ENCODE measurements around the gene KRTAP9-3.
"Not testable (repeated sequence)": the region's sequence is repeated elsewhere in the genome, so short reads cannot be mapped to it uniquely, and the experiment has no call there.

KRTAP9-3 gene

GRCh38 chr17:41232399-41233105, at the start of gene KRTAP9-3:
KRTAP9-3 (plus strand) TSS chr17:41232449; CDS start chr17:41232502, 53 bp downstream.
- not testable (repeated sequence) for H3K27ac Mint-ChIP-seq; H3K4me3 Mint-ChIP-seq; H3K4me1 Mint-ChIP-seq (ENCODE audit: low read depth); H3K9me3 Mint-ChIP-seq (ENCODE audit: low read depth); H3K27me3 Mint-ChIP-seq; H3K36me3 Mint-ChIP-seq

GRCh38 chr17:41184480-41184961, 47.7 kb upstream of the KRTAP9-3 start, which contains the start of gene KRTAP4-1:
KRTAP4-1 (minus strand) TSS chr17:41184911; CDS start chr17:41184854, 57 bp downstream.
- Mint-ChIP-seq H3K36me3 (no peaks in the 10 kb centered on the region), H3K27me3 (peaks cover 4% of the 10 kb centered on the region), H3K9me3 (ENCODE audit: low read depth) (no peaks in the 10 kb centered on the region), H3K4me3 (no peak within 1 kb of the TSS), H3K4me1 (ENCODE audit: low read depth) (no peaks in the 10 kb centered on the region), H3K27ac (no peak within 1 kb of the TSS)

- Mint-ChIP-seq H3K27ac (no peak overlapping the region), H3K36me3 (no peaks in the 10 kb centered on the region), H3K27me3 (peaks cover 4% of the 10 kb centered on the region), H3K4me1 (ENCODE audit: low read depth) (no peaks in the 10 kb centered on the region), H3K4me3 (no peak overlapping the region), H3K9me3 (ENCODE audit: low read depth) (no peaks in the 10 kb centered on the region)
Observed at GRCh38 chr17:41185001-41185400, 47.2 kb upstream of the KRTAP9-3 start.

GRCh38 chr17:41186872-41187271, 45.4 kb upstream of the KRTAP9-3 start:
- no peaks in the 10 kb centered on the region for H3K36me3 Mint-ChIP-seq
- H3K9me3 Mint-ChIP-seq (ENCODE audit: low read depth) = no peaks in the 10 kb centered on the region
- H3K4me1 Mint-ChIP-seq (ENCODE audit: low read depth) = no peaks in the 10 kb centered on the region
- no peak overlapping the region for H3K4me3 Mint-ChIP-seq
- H3K27ac Mint-ChIP-seq = no peak overlapping the region
- peaks cover 4% of the 10 kb centered on the region for H3K27me3 Mint-ChIP-seq

GRCh38 chr17:41189837-41190318, 42.4 kb upstream of the KRTAP9-3 start, which contains the start of gene KRTAP9-1:
KRTAP9-1 (plus strand) TSS chr17:41189887; CDS start chr17:41189887, 0 bp downstream.
- not testable (repeated sequence) for H3K4me1 Mint-ChIP-seq (ENCODE audit: low read depth); H3K27ac Mint-ChIP-seq; H3K36me3 Mint-ChIP-seq; H3K9me3 Mint-ChIP-seq (ENCODE audit: low read depth); H3K27me3 Mint-ChIP-seq; H3K4me3 Mint-ChIP-seq

- Mint-ChIP-seq H3K4me3 (no peak overlapping the region), H3K4me1 (ENCODE audit: low read depth) (no peaks in the 10 kb centered on the region), H3K27me3 (peaks cover 2% of the 10 kb centered on the region), H3K9me3 (ENCODE audit: low read depth) (no peaks in the 10 kb centered on the region), H3K27ac (no peak overlapping the region), H3K36me3 (no peaks in the 10 kb centered on the region)
Observed at GRCh38 chr17:41190328-41190727, 41.9 kb upstream of the KRTAP9-3 start.

- Mint-ChIP-seq H3K4me1 (ENCODE audit: low read depth) (no peaks in the 10 kb centered on the region), H3K9me3 (ENCODE audit: low read depth) (peaks cover 5% of the 10 kb centered on the region), H3K27me3 (no peaks in the 10 kb centered on the region), H3K27ac (no peak overlapping the region), H3K4me3 (no peak overlapping the region), H3K36me3 (no peaks in the 10 kb centered on the region)
Observed at GRCh38 chr17:41196068-41196467, 36.2 kb upstream of the KRTAP9-3 start.

- Mint-ChIP-seq H3K27ac (no peak overlapping the region), H3K36me3 (no peaks in the 10 kb centered on the region), H3K4me3 (no peak overlapping the region), H3K9me3 (ENCODE audit: low read depth) (peaks cover 5% of the 10 kb centered on the region), H3K27me3 (no peaks in the 10 kb centered on the region), H3K4me1 (ENCODE audit: low read depth) (no peaks in the 10 kb centered on the region)
Observed at GRCh38 chr17:41199421-41200078, 32.7 kb upstream of the KRTAP9-3 start.

- Mint-ChIP-seq H3K4me1 (ENCODE audit: low read depth) (peaks cover 11% of the 10 kb centered on the region), H3K4me3 (no peak overlapping the region), H3K27me3 (peaks cover 4% of the 10 kb centered on the region), H3K9me3 (ENCODE audit: low read depth) (no peaks in the 10 kb centered on the region), H3K36me3 (no peaks in the 10 kb centered on the region), H3K27ac (no peak overlapping the region)
Observed at GRCh38 chr17:41211845-41212466, 20.3 kb upstream of the KRTAP9-3 start.

GRCh38 chr17:41212524-41213169, 19.6 kb upstream of the KRTAP9-3 start:
- peaks cover 4% of the 10 kb centered on the region for H3K27me3 Mint-ChIP-seq
- no peaks in the 10 kb centered on the region for H3K36me3 Mint-ChIP-seq
- no peak overlapping the region for H3K27ac Mint-ChIP-seq
- no peaks in the 10 kb centered on the region for H3K9me3 Mint-ChIP-seq (ENCODE audit: low read depth)
- no peak overlapping the region for H3K4me3 Mint-ChIP-seq
- H3K4me1 Mint-ChIP-seq (ENCODE audit: low read depth) = peaks cover 11% of the 10 kb centered on the region

- peaks cover 4% of the 10 kb centered on the region for H3K27me3 Mint-ChIP-seq
- no peak overlapping the region for H3K4me3 Mint-ChIP-seq
- peaks cover 2% of the 10 kb centered on the region for H3K36me3 Mint-ChIP-seq
- H3K4me1 Mint-ChIP-seq (ENCODE audit: low read depth) = peaks cover 11% of the 10 kb centered on the region
- H3K27ac Mint-ChIP-seq = no peak overlapping the region
- no peaks in the 10 kb centered on the region for H3K9me3 Mint-ChIP-seq (ENCODE audit: low read depth)
Observed at GRCh38 chr17:41215681-41216080, 16.6 kb upstream of the KRTAP9-3 start.

GRCh38 chr17:41223821-41224220, 8.4 kb upstream of the KRTAP9-3 start:
- Mint-ChIP-seq H3K36me3 (peaks cover 2% of the 10 kb centered on the region), H3K4me1 (ENCODE audit: low read depth) (peaks cover 2% of the 10 kb centered on the region), H3K9me3 (ENCODE audit: low read depth) (no peaks in the 10 kb centered on the region), H3K27me3 (peaks cover 2% of the 10 kb centered on the region), H3K27ac (no peak overlapping the region), H3K4me3 (no peak overlapping the region)

- Mint-ChIP-seq H3K36me3 (no peaks in the 10 kb centered on the region), H3K4me3 (no peak overlapping the region), H3K27me3 (peaks cover 2% of the 10 kb centered on the region), H3K4me1 (ENCODE audit: low read depth) (peaks cover 7% of the 10 kb centered on the region), H3K27ac (no peak overlapping the region), H3K9me3 (ENCODE audit: low read depth) (no peaks in the 10 kb centered on the region)
Observed at GRCh38 chr17:41226051-41226450, 6.2 kb upstream of the KRTAP9-3 start.

GRCh38 chr17:41226598-41227095, 5.6 kb upstream of the KRTAP9-3 start, which contains the start of gene KRTAP9-2:
KRTAP9-2 (plus strand) TSS chr17:41226648; CDS start chr17:41226655, 7 bp downstream.
- not testable (repeated sequence) for H3K4me3 Mint-ChIP-seq; H3K36me3 Mint-ChIP-seq; H3K4me1 Mint-ChIP-seq (ENCODE audit: low read depth); H3K27ac Mint-ChIP-seq; H3K9me3 Mint-ChIP-seq (ENCODE audit: low read depth); H3K27me3 Mint-ChIP-seq
